NCI-H1436 (cell line): ENCODE measurements around the gene GAS2L3.
A peak's percentile ranks its signal among the peaks of the same experiment; 100 is the strongest.
"Not testable (repeated sequence)": the region's sequence is repeated elsewhere in the genome, so short reads cannot be mapped to it uniquely, and the experiment has no call there.

Experiments used
- DNase-seq: peaks from one replicate; lab custom pipeline; 2025; lab: John Stamatoyannopoulos, UW

Gene GAS2L3

GRCh38 chr12:100573292-100574186 is at the start of gene GAS2L3:
Gene GAS2L3 (plus strand): TSS chr12:100573684. CDS start chr12:100594905, 21,221 bp downstream.
- peak; percentile 85 for DNase-seq

GRCh38 chr12:100528034-100528433 is 45.5 kb upstream of the GAS2L3 start:
- no peak for DNase-seq

DNA sequence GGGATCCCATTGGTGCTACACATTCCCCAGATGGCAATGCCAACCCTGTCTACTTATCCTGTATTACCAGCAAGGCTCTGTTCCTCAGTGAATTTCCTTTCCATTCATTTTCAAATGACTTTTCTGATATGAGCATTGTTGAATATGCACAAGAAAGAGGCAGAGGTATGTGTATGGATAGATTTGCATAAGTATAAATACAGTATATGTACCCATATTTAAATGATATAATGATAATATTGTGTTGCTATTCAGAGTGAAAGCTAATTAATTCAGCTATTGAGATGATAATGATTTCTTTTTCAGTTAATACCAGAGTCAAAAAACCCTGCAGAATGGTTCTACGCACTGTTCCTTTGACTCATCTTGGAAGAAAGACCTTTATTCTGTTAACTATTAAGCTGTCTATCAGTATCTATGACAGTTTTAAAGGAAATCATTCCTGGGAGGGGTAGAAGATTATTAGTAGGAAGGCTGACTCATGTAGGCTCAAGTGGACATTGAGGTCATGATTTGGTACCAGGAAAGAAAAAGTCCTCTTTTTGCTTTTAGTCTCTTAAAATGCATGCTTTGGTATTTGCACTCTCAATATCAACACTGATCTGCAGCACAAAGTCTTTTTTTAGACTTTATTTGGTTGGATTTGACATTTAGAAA is 44.9 kb upstream of the GAS2L3 start:
- DNase-seq: no peak

- no peak for DNase-seq
These were observed 43.6 kb upstream of the GAS2L3 start for GRCh38 chr12:100529756-100530350.

DNA sequence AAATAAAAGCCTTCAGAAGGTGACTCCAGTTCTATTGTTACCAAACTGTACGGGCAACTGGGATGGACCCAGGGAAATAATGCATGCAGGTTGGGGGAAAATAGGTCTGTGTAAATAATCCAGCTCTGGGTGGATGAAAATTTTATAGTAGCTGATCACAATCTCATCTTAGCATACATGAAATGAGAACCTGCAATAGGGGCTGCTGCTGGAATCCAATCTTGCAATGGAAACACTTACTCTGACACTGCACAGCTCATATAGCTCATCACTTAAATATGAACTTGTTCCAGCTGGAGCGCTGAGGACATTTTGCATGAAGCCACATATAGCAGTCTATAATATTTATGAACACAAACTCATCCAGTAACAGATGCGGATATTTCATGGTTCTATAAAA is 40.1 kb upstream of the GAS2L3 start:
- DNase-seq: no peak

GRCh38 chr12:100534625-100535227 is 38.8 kb upstream of the GAS2L3 start:
- no peak for DNase-seq

GRCh38 chr12:100539202-100539601 is 34.3 kb upstream of the GAS2L3 start:
- no peak for DNase-seq

DNA sequence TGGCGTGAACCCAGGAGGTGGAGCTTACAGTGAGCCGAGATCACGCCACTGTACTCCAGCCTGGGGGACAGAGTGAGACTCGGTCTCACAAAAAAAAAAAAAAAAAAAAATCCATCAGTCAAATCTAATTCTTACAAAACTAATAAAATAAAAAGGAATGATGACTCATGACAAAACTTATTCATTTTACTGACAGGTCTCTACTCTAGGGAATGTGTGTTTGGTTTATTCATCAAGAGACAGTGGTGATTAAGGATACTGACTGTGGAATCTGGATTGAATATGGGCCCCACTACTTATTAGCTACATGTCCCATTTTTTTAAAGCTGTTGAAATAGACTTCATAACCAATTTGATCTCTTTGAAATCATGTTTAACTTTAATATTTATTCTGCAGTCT is 29.3 kb upstream of the GAS2L3 start:
- no peak for DNase-seq

DNA sequence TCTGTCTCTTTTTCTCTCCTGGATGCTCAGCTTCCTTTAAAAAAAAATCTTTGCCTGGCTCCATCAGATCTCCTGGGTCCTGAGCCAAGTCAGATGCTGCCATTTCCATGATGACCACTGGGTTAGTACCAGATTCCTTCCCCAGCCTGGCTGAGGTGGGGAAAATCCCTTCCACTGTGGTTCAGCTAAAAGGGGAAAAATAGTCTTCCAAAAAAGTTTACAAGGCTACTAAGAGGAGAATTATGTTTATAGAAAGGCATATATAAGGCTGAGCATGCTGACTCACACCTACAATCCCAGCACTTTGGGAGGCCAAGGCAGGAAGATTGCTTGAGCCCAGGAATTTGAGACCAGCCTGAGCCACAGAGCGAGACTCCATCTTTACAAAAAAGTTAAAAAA is 28.4 kb upstream of the GAS2L3 start:
- no peak for DNase-seq

GRCh38 chr12:100553936-100554335 is 19.5 kb upstream of the GAS2L3 start:
- no peak for DNase-seq

- peak; percentile 66 for DNase-seq
These were observed 18.8 kb upstream of the GAS2L3 start for GRCh38 chr12:100554608-100555077.

- no peak for DNase-seq
These were observed 17.8 kb upstream of the GAS2L3 start for GRCh38 chr12:100555722-100556121.

DNA sequence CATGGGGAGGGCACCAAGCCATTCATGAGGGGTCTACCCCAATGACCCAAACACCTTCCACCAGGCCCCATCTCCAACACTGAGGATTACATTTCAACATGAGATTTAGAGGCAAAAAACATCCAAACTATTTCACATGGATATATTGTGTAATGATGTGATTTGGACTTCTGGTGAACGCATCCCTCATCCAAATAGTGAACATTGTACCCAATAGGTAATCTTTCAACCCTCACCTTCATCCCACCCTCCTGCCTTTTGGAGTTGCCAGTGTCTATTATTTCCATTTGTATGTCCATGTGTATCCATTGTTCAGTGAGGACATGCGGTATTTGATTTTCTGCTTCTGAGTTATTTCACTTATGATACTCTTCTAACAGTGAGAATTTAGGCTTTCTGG is 16.1 kb upstream of the GAS2L3 start:
- no peak for DNase-seq

DNA sequence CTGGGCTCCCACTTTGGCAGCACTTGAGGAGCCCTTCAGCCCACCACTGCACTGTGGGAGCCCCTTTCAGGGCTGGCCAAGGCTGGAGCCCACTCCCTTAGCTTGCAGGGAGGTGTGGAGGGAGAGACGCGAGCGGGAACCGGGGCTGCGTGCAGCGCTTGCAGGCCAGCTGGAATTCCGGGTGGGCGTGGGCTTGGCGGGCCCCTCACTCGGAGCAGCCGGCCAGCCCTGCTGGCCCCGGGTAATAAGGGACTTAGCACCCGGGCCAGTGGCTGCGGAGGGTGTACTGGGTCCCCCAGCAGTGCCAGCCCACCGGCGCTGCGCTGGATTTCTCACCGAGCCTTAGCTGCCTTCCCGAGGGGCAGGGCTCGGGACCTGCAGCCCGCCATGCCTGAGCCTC is 14.2 kb upstream of the GAS2L3 start:
- not testable (repeated sequence) for DNase-seq

- DNase-seq: no peak
These were observed 9.4 kb upstream of the GAS2L3 start for GRCh38 chr12:100564090-100564489.

DNA sequence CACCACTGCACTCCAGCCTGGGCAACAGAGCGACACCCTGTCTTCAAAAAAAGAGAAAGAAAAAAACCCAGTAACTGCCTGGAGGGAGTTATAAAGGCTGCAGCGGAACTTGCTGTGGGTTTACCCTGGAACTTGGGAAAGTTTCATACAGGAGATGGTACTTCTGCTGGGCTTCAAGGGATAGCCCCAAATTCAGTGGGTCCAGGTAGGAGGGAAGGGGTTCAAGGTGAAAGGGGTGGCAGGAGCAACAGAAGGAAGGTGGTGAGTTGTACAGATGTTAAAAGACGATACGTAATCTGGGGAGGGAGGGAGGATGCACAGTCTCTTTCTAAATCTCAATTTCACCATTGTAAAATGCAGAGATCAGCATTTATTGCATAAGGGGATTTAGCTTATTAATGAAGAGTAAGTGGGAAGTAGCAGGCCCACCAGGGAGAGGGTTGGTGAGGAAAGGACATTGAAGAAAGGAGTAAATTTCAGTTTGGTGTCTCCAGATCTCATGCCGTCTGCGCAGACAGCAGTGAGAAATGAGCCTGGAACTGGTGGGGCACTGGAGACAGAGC is 8.5 kb upstream of the GAS2L3 start:
- DNase-seq: no peak

GRCh38 chr12:100565987-100566545 is 7.4 kb upstream of the GAS2L3 start:
- DNase-seq: no peak

- no peak for DNase-seq
These were observed 6.4 kb upstream of the GAS2L3 start for GRCh38 chr12:100566887-100567637.

GRCh38 chr12:100567945-100568344 is 5.5 kb upstream of the GAS2L3 start:
- DNase-seq: no peak

- no peak for DNase-seq
These were observed 1.3 kb upstream of the GAS2L3 start for GRCh38 chr12:100572184-100572583.
